Kidney tubule cell (primary cell): ENCODE data around the gene IQCM.

Source experiments
- DNase-seq: peaks from one replicate; pipeline ENCODE4 v3.0.0-alpha.2; 2018; ENCODE audit warnings: low spot score

The IQCM gene

GRCh38 chr4:149711593-149712365, 103.9 kb downstream of the IQCM start:
- peak; percentile 45 for DNase-seq

GRCh38 chr4:149709640-149710039, 106.0 kb downstream of the IQCM start:
- DNase-seq = peak; percentile 67

- peak; percentile 85 for DNase-seq
These were observed 107.0 kb downstream of the IQCM start for GRCh38 chr4:149708513-149709130.

- DNase-seq = no peak
These were observed 107.8 kb downstream of the IQCM start for GRCh38 chr4:149707862-149708261.

DNA sequence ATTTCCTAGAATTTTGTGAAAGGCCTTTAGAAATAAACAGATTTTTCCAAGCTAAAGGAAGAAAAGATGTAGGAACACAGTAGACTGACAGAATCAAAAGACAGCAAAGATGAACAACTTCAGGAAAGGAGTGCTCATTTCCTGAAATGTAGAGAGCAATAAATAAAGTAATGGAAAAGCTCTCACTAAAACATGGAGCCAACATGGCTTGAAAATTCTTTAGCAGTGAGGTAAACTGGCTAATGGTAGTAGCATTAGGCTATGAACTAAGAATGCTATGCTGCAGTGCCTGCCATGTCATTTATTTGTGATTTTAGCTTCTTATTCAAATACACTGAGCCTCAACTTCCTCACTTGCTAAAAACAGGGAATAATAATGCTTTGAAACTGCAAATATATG, 108.7 kb downstream of the IQCM start:
- DNase-seq = peak; percentile 76

- DNase-seq = no peak
These were observed 113.0 kb downstream of the IQCM start for GRCh38 chr4:149702414-149703293.

DNA sequence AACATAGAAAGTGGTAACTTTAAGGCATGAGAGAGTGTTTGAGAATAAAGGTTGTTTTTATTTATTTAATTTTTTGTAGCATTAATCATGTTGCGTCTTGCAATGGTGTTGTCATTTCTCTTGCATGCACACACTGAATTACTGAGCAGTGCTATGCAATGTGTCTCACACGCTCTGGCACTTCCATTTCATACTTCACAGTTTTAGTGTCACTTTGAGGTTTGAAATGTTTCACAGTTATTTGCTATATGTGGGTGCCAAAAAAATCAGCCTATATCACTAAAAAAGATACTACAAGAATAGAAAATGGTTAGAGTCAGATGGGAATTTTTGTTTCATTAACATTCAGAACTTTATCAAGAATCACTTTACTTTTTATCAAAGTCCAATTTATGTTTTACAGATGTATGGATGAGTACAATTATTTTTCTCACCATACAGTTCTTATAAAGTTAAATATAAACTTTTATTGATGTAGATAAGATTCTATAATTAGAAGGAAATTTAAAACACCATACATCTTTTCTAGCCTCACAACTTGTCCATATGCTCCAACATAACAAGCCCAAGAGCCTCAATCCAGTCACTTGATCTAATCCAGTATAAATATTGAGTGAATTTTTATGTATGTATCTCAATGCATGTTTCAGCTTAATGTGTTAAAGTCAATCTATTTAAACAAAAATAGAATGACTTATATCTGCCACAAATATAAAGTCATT, 114.0 kb downstream of the IQCM start:
- DNase-seq = no peak

- no peak for DNase-seq
These were observed 115.4 kb downstream of the IQCM start for GRCh38 chr4:149700272-149700671.

GRCh38 chr4:149699642-149700041, 116.0 kb downstream of the IQCM start:
- no peak for DNase-seq

DNA sequence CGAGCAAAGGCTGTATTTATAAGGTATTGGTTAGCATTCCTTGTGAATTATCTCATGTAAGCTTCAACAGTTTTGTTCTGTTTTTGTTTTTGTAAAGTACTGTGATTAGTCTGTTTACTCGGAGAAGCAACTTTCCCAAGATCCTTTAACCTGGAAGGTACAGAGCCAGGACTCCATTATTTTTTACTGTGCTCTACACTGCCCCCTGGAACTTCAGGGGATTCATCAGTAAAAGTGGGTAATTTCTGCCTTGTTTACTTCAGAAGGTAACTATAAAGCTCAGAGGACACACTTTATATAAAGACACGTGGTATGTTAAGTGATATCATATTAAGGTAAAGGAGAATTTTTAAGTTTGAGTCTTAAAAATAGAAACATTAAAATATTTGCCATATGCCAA, 124.9 kb downstream of the IQCM start:
- no peak for DNase-seq

DNA sequence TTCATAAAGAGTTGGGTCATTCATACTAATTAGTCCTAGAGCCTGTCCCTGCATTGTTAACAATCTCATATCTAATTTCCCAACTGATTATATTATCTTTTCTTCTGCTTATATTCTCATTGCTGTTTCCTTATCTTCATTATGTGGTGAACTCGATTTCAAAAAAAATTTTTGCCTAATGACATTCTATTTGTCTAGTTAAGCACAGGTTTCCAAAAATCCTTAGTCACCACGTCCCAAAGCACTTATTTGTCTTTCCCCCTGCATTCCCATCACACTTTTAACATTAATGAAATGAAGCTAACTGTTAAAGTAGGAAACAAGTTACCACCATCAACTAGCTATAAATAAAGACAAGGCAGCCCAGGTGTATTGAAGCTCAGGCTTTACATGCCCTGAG, 131.1 kb downstream of the IQCM start:
- no peak for DNase-seq

- DNase-seq = no peak
These were observed 139.6 kb downstream of the IQCM start for GRCh38 chr4:149676076-149676475.

DNA sequence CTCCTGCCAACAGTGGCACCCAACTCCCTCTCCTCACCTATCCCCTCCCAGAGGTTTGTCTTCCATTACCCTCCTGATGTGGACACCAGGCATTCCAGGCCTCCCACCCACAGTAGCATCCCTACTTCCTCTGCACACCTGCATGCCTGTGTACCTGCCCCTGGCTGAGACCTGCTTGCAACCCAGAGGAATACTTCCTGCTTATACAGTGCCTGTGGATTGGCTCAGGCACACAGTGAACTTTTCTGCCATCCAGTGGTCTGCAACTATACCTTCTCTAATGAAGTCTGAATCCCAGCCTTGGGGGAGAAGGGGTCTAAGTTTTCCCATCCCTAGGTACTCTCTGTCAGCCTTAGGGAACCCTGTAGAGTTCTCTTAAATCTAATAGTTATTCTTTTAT, 169.9 kb downstream of the IQCM start:
- DNase-seq = peak; percentile 11

GRCh38 chr4:149638073-149638472, 177.6 kb downstream of the IQCM start:
- peak; percentile 52 for DNase-seq

- no peak for DNase-seq
These were observed 181.3 kb downstream of the IQCM start for GRCh38 chr4:149634368-149634767.

DNA sequence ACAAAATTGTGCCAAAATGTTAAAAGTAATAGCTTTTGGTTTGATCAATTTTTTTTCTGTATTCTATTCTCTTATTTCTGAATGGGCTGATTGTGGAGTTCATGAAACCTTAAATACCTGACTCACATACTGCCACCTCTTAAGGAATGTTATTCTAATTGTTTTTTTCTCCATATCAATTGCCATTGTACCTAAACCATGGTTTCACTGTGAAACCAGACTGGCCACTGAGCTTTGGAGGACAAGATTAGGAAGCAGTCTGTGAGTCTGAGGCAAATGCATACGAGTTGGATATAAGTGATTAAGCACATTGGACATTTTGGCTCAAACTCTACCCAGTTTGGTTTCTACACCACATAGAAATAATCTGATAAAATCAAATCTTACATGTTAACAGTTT, 184.0 kb downstream of the IQCM start:
- DNase-seq = no peak

GRCh38 chr4:149630064-149630463, 185.6 kb downstream of the IQCM start:
- DNase-seq = peak; percentile 4

- DNase-seq = peak; percentile 76
These were observed 209.9 kb downstream of the IQCM start for GRCh38 chr4:149605601-149606378.

DNA sequence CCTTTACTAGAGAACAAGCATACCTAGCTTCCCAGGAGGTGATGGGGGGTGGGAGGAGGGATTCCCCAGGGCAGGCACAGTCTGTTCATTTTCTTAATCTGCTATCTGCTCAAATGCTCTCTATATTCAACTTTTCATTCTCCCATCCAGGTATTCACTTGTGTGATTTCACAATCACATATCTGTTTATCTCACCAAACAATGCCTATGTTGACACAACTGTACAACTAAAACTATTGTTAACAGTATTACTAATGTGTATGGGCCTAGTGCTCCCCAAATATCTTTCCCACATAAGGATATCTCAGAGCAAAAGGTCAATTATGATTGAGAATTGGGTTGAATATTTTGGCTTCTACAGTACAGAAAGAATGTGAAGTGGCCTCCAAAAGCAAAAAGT, 210.8 kb downstream of the IQCM start:
- no peak for DNase-seq

DNA sequence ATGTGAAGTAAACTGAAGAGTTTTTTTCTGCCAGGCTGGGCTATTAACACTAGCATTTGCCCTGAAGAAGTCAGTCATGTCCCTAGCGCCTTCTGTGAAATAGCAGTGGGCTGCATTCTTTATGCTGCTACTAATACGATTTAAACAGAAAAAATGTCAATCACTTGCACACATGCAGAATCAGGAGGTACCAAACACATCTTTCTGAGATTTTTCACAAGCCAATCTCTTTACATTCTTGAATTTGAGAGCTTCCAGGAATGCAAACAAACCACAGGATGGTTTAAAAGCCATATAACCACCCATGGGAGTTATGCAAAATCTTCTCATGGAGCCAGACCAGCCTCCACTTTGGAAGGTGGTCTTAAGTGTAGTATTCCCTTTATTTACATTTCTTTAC, 220.1 kb downstream of the IQCM start:
- no peak for DNase-seq

DNA sequence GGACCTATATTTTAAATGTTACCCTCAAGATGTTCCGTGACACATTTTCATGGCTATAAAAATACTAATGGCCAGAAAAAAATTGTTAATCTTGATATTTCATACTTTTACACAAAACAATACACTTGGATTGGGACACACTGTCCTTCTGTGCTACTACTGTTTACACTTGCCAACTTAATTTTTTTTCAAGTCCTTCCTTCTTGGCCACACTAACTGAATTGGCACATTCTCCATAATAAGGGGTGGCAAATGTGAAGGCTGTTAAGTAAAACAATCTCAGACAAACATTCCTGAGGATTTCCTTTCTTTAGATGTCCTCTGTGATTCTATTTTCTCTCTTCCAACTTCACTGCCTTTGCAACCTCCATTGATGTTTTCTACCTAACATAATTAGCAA, 225.8 kb downstream of the IQCM start:
- DNase-seq = no peak
